ENCODE data around the gene ARL5C.

GRCh38 chr17:39167476-39167875 lies 1.5 kb upstream of the ARL5C start:
- TF ChIP-seq CTCF (IDR thresholded peaks at IDR 0.05) (no peak), POLR2AphosphoS5 (IDR thresholded peaks at IDR 0.05) (no peak), POLR2A (IDR thresholded peaks at IDR 0.05) (no peak), EP300 (IDR thresholded peaks at IDR 0.05; ENCODE audit: low read depth) (no peak)
